Cardiac fibroblast (primary cell): ENCODE results near the gene PXDN.
A peak's percentile ranks its signal among the peaks of the same experiment; 100 is the strongest.
"Not testable (repeated sequence)": the region's sequence is repeated elsewhere in the genome, so short reads cannot be mapped to it uniquely, and the experiment has no call there.

Experiments used
- DNase-seq, 2 donors: peaks; one replicate each; pipeline versions ENCODE4 v3.0.0 to v3.0.0-alpha.2; 2010; ENCODE audit warnings: low read depth in 2 of 2
- H3K4me3 ChIP-seq, 2 donors: replicated peaks in 1 of 2; 1 replicate in 1 of 2; 2 replicates in 1 of 2; pipeline ENCODE4 v1.5.1; 2011; ENCODE audit warnings: low read depth in 2 of 2, low read length in 2 of 2, mild to moderate bottlenecking in 2 of 2, moderate library complexity in 1 of 2
- TF ChIP-seq, protein P1 (sequence below): IDR thresholded peaks from one replicate; pipeline ENCODE4 v1.5.1; 2011; ENCODE audit warnings: low read depth, mild to moderate bottlenecking, low read length, inconsistent platforms

PXDN gene

GRCh38 chr2:1709946-1710560 lies 34.3 kb downstream of the PXDN start:
- no peak for DNase-seq
- TF ChIP-seq, protein P1, sequence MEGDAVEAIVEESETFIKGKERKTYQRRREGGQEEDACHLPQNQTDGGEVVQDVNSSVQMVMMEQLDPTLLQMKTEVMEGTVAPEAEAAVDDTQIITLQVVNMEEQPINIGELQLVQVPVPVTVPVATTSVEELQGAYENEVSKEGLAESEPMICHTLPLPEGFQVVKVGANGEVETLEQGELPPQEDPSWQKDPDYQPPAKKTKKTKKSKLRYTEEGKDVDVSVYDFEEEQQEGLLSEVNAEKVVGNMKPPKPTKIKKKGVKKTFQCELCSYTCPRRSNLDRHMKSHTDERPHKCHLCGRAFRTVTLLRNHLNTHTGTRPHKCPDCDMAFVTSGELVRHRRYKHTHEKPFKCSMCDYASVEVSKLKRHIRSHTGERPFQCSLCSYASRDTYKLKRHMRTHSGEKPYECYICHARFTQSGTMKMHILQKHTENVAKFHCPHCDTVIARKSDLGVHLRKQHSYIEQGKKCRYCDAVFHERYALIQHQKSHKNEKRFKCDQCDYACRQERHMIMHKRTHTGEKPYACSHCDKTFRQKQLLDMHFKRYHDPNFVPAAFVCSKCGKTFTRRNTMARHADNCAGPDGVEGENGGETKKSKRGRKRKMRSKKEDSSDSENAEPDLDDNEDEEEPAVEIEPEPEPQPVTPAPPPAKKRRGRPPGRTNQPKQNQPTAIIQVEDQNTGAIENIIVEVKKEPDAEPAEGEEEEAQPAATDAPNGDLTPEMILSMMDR: no peak
- H3K4me3 ChIP-seq: no peak overlapping the region

- TF ChIP-seq, protein P1: no peak
- H3K4me3 ChIP-seq: no peak overlapping the region
- DNase-seq: no peak
Measured at GRCh38 chr2:1709335-1709605, 35.0 kb downstream of the PXDN start.

DNA sequence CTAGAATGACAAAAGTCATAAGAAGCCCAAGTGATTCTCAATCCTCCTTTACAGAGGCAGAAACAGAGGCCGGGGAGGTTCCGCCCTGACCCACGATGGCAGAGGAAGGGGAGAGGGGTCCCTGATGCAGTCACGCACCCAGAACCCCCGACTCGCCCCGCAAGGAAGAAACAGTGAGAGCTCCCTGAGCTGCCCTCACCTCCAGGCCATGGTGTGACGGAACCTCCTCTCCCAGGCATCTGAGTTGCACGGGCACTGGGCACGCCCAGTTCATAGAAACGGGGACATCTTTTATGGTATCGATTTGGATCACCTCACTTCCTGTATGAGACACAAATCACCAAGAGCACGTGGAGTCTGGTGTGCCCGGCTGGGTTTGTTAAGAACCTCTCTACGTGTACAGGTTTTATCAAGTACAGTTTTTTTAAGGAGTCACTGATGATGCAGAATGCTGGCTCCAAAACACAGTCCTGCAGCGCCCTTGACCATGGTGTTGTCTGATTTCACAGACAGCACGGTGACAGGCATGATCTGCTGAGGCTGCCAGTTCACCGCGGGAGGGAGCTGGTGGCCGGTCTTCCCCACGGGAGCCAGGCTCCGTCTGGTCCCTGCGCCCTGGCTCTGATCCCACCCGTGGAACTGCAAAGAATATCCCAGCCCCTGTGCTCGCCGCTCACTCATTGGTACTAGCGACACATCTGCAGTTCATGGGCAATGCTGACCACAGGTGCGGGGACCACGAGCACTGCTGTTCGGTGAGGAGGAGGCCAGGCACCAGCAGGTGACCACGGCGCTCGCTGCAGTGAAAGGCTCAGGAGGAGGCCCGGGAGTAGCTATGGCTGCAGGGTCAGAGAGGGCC lies 35.6 kb downstream of the PXDN start:
- no peak overlapping the region for H3K4me3 ChIP-seq
- TF ChIP-seq, protein P1: no peak
- DNase-seq: peak; percentile 31 to 60

DNA sequence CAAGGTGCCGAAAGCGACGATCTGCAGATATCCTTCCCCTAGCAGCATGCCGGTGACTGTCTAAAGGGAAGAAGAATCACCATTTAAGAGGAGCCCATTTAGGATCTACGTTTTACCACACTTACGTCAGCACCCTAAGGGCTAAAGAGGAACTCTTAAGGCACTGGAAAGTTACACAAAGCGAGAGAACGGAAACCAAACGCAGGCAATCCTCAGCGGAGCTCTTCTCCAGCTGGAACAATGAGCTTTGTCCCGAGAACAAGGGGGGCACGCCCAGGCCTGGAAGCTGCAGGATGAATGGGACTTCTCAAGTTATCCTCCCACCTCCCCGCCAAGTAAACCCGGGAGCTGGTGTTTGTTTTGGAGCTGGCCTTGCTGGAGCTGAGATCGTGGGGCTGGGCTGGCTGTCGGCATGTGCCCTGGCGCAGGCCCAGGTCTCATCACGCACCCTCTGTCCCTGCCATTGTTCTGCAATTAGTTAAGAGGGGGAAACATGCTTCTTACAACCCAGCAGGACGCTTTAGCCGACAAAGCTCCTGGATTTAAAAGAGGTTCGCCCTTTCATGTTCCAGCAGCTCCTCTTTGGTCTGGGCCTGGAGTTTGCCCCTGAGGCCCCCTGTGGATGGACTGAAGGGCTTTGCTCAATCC lies 36.4 kb downstream of the PXDN start:
- peak overlapping the region in 1 of 2 donors; percentile 30 for H3K4me3 ChIP-seq
- DNase-seq: peak; percentile 97
- TF ChIP-seq, protein P1: no peak

DNA sequence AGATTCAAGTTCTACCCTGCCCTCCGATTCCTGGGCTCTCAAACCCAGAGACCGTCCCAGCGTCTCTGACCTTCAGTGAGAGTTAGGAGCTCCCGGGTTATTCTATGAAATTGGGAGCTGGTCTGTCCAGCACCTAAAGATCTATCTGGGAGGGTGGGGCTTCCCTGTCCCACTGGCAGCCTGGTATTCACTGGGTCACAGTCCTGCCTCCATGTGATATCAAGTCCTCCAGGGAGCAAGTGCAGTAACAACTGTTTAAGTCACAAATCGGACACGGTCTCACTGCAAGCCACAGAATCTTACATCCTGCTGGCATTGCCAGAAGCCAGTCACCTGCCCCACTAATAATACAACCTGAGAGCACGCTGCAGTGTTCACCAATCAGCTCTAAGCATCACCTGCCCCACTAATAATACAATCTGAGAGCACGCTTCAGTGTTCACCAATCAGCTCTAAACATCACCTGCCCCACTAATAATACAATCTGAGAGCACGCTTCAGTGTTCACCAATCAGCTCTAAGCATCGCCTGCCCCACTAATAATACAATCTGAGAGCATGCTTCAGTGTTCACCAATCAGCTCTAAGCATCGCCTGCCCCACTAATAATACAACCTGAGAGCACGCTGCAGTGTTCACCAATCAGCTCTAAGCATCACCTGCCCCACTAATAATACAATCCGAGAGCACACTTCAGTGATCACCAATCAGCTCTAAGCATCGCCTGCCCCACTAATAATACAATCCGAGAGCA lies 38.0 kb downstream of the PXDN start:
- not testable (repeated sequence) for H3K4me3 ChIP-seq, DNase-seq

DNA sequence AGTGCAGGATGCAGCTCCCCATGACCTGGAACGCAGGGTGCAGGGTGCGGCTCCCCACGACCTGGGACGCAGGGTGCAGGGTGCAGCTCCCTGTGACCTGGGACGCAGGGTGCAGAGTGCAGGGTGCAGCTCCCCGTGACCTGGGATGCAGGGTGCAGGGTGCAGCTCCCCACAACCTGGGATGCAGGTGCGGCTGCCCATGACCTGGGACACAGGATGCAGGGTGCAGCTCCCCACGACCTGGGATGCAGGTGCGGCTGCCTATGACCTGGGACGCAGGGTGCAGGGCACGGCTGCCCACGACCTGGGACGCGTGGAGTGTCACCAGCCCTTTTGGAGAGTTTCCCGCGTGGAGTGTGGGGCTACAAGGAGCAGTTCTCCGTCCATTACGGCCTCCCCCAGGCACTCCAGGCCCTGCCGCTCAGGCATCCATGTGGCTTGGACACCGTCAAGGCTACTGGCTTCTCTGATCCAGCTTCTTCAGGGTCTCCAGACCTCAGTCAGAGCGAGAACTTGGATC lies 38.7 kb downstream of the PXDN start:
- no peak overlapping the region for H3K4me3 ChIP-seq
- TF ChIP-seq, protein P1: no peak
- DNase-seq: no peak
